ENCODE data around the gene CACNB4.
"Not testable (repeated sequence)": the region's sequence is repeated elsewhere in the genome, so short reads cannot be mapped to it uniquely, and the experiment has no call there.

CACNB4 gene

DNA sequence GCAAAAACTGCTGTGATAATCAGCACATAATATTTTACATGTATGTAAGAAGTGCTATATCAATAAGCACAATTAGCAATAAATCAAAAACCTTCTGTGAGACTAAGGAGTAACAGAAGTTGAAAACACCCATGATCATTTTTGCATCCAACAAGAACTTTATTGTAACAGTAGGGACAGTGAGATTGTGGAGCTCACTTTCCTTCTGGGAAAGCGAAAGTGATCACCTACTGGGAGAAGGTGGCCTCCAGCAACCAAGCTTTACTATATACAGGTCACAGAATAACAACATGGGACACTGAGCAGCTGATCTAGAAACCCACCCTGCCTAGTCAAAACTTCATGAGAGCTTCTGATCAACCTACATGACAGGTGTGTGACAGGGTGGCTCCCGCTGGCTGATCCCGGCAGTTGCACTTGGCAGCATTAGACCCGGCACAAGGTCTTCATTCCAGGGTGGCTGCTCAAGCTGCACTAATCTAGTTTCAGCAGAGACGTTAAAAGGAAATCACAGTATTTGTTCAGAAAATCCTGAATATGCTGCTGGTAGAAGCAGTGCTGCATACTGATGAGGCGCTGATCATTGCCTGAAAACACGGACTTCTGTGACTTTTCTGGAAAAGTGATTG, 207.2 kb downstream of the CACNB4 start:
- Mint-ChIP-seq H3K27ac (no peak overlapping the region), H3K36me3 (peaks cover 6% of the 10 kb centered on the region), H3K27me3 (peaks cover 4% of the 10 kb centered on the region), H3K4me3 (no peak overlapping the region), H3K4me1 (ENCODE audit: low read depth) (no peaks in the 10 kb centered on the region), H3K9me3 (ENCODE audit: low read depth) (peaks cover 5% of the 10 kb centered on the region)

DNA sequence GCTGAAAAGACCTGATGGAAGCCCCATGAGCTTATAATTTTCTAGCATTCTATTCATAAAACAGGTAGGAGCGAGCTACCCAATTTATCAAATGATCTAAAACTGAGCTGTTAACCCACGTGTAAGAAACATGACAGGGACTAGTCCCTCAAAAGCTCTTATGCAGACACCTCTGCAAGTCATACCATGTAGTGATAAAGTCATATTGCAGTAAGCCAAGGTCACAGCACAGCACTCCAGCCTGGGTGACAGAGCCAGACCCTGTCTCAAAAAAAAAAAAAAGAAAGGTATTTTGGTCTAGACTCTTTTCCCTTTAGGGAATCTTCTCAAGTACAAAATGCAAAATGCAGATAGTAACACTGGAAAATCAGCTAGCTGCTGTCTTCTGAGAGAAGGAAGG, 211.7 kb downstream of the CACNB4 start:
- H3K27ac Mint-ChIP-seq = no peak overlapping the region
- no peaks in the 10 kb centered on the region for H3K4me1 Mint-ChIP-seq (ENCODE audit: low read depth)
- no peak overlapping the region for H3K4me3 Mint-ChIP-seq
- H3K36me3 Mint-ChIP-seq = peaks cover 3% of the 10 kb centered on the region
- no peaks in the 10 kb centered on the region for H3K9me3 Mint-ChIP-seq (ENCODE audit: low read depth)
- peaks cover 4% of the 10 kb centered on the region for H3K27me3 Mint-ChIP-seq

DNA sequence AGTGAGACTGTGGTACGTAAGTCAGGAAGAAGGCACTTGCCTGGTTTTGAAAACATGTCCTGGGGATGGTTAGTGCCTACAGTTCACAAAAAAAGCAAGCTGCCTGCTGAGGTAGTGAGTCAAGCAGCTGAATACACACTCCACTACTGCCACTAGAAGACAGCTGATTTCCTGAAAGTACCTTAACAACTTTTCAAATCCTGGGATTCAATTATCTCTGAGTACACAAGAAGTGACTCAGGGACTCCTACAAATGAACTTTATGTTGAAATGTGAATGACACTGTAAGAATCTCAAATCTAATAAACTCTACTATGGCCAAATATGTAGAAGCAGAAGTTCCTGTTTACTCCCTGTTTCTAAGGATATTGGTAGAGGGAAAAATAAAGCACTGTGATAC, 212.6 kb downstream of the CACNB4 start:
- no peak overlapping the region for H3K4me3 Mint-ChIP-seq
- H3K27ac Mint-ChIP-seq = no peak overlapping the region
- peaks cover 3% of the 10 kb centered on the region for H3K36me3 Mint-ChIP-seq
- peaks cover 4% of the 10 kb centered on the region for H3K27me3 Mint-ChIP-seq
- no peaks in the 10 kb centered on the region for H3K9me3 Mint-ChIP-seq (ENCODE audit: low read depth)
- no peaks in the 10 kb centered on the region for H3K4me1 Mint-ChIP-seq (ENCODE audit: low read depth)

DNA sequence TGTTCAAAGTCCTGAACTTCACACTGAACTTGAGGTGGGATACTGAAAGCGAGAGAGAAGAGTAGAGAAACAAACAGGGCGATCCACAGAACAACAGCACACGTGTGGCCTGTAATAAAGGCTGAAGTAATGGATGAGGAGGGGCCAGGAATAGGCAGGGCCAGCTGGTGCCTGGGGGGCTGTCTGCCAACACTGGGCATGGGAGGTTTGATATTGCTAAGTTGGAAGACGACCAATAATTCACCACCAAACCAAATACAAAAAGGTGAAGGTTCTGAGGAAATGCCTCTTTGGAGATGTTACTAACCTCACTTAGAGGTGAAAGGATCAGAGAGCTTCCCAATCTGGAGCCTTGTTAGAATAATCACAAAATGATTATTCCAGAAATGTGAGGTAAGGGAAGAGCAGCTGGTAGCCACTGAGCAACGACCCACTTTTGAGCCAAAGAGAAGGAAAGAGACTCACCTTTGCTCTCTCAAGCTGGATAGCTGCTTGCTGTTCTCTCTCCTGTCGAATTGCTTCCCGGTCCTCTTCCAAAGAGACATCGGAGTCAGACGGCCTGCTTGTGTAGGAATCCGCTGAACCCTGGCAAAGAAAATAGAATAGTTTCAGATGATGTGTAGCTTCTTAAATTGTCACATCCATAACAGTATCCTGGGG, 215.9 kb downstream of the CACNB4 start:
- Mint-ChIP-seq H3K27me3 (no peaks in the 10 kb centered on the region), H3K4me1 (ENCODE audit: low read depth) (no peaks in the 10 kb centered on the region), H3K4me3 (no peak overlapping the region)

DNA sequence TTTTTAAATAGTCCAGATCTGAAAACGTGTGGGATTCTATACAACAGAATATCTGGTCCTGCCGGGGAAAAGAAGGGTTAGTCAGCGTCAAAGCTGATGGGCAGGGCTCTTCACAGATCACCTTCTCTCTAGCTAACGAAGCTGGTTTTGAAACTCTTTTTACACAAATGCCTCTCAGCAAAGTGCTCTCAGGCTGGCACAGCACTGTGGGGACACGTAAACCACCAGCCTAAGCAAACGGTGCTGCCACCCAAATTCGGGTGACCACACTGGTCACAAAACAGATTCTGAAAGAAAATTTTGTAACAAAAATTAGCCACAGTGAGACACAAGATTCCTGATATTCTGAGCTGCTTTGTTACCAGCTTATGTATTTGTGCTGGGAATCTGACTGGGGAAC, 217.5 kb downstream of the CACNB4 start:
- Mint-ChIP-seq H3K36me3 (peaks cover 2% of the 10 kb centered on the region), H3K4me3 (no peak overlapping the region), H3K27me3 (no peaks in the 10 kb centered on the region), H3K4me1 (ENCODE audit: low read depth) (no peaks in the 10 kb centered on the region), H3K9me3 (ENCODE audit: low read depth) (no peaks in the 10 kb centered on the region), H3K27ac (no peak overlapping the region)

More for the DNA sequence above, 215.9 kb downstream of the CACNB4 start:
- no peaks in the 10 kb centered on the region for H3K9me3 Mint-ChIP-seq (ENCODE audit: low read depth)
- no peak overlapping the region for H3K27ac Mint-ChIP-seq
- H3K36me3 Mint-ChIP-seq = peaks cover 2% of the 10 kb centered on the region

DNA sequence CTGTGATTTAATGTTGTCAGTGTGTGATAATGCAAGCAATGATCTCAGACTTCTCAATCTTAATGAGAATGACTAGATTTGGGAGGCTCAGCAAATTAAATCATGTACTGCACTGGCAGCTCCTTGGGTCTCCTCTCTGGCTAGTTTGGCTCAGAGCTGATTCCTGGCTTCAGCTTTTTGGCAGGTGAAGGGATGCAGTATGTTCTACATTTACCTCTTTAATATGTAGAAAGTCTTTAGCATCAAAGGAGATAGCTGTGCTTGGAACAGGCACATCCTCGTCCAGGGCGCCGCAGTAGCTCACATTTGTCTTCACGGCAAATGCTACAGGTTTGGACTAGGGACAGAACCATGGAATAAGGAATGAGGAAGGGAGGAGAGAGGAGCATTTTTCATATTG, 218.3 kb downstream of the CACNB4 start:
- Mint-ChIP-seq H3K4me3 (no peak overlapping the region), H3K27ac (no peak overlapping the region), H3K4me1 (ENCODE audit: low read depth) (no peaks in the 10 kb centered on the region), H3K9me3 (ENCODE audit: low read depth) (no peaks in the 10 kb centered on the region), H3K27me3 (no peaks in the 10 kb centered on the region), H3K36me3 (peaks cover 2% of the 10 kb centered on the region)

DNA sequence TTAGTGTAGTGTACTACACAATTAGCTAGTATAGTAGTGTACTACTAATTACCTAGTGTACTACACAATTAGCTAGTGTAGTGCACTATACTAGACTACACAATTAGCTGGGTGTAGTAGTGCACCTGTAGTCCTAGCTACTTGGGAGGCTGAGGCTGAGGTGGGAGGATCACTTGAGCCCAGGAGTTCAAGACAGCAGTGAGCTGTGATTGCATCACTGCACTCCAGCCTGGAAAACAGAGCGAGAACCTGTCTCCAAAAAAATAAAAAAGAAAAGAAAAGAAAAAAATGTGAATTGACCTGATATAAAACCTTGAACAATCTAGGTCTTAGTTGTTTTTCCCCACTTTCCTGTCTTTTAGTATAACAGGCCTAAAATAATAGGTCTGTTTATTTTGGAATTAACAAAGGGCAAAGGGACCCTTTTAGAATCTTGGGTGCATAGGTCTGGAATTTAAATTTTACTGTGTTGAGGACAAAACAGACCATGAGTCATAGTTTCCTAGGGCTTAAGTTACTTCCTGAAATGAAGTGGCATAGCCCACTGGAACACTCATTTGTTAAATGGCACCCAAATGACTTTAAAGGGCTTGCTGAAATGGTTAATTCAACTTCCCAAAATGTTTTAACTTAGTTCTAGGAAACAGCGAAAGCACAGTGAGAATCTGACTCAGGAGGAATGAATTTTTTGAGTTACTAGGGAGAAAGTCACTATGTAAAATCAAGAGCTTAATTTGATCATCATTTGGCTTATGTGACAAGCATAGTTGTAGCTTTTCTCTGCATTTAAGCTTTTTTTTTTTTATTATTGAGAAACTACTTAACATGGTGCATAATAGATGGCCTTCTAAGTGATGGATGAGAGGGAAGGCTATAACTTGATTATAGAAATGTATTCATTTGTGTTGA, 219.9 kb downstream of the CACNB4 start:
- Mint-ChIP-seq H3K36me3 (peaks cover 2% of the 10 kb centered on the region), H3K4me3 (no peak overlapping the region), H3K27me3 (no peaks in the 10 kb centered on the region), H3K4me1 (ENCODE audit: low read depth) (no peaks in the 10 kb centered on the region), H3K27ac (no peak overlapping the region), H3K9me3 (ENCODE audit: low read depth) (no peaks in the 10 kb centered on the region)

DNA sequence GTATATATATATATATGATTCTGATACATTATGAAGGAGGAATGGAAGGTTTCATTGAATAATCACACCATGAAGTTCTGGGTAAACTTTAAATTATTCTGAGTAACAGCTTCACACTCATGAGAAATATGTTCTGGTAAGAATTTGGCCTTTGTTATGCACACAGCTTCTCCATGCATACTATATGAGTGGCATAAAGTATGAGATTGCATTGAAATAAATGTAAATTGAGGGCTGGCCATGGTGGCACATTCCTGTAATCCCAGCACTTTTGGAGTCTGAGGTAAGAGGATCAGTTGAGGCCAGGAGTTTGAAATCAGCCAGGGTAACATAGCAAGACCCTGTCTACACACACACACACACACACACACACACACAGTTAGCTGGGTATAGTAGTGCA, 220.6 kb downstream of the CACNB4 start:
- Mint-ChIP-seq H3K4me1 (ENCODE audit: low read depth) (no peaks in the 10 kb centered on the region), H3K27ac (no peak overlapping the region), H3K4me3 (no peak overlapping the region), H3K27me3 (no peaks in the 10 kb centered on the region), H3K36me3 (peaks cover 2% of the 10 kb centered on the region), H3K9me3 (ENCODE audit: low read depth) (no peaks in the 10 kb centered on the region)

DNA sequence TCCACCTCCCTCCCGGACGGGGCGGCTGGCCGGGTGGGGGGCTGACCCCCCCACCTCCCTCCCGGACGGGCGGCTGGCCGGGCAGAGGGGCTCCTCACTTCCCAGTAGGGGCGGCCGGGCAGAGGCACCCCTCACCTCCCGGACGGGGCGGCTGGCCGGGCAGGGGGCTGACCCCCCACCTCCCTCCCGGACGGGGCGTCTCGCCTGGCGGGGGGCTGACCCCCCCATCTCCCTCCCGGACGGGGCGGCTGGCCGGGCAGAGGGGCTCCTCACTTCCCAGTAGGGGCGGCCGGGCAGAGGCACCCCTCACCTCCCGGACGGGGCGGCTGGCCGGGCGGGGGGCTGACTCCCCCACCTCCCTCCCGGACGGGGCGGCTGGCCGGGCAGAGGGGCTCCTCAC, 223.2 kb downstream of the CACNB4 start:
- H3K27me3 Mint-ChIP-seq; H3K27ac Mint-ChIP-seq; H3K36me3 Mint-ChIP-seq; H3K4me1 Mint-ChIP-seq (ENCODE audit: low read depth); H3K9me3 Mint-ChIP-seq (ENCODE audit: low read depth); H3K4me3 Mint-ChIP-seq: not testable (repeated sequence)

DNA sequence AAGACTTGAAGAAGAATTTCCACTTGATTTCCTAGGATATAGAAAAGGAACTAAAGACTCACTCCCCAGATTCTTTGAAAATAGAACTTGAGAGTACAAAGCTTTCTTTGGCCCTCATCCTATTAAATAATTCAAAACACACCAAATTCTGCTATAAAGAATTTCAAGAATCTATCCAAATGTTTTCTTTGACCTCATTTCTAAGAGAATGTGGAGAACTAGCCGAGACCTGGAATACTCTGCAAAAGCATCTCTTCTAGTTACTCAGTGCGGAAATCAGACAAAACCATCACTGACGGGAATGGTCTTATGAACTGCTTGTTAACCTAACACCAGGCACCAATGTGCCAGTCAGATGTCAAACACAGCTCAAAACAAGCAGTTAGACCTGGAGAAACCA, 226.4 kb downstream of the CACNB4 start:
- Mint-ChIP-seq H3K27ac (no peak overlapping the region), H3K4me3 (no peak overlapping the region), H3K4me1 (ENCODE audit: low read depth) (no peaks in the 10 kb centered on the region), H3K36me3 (peaks cover 2% of the 10 kb centered on the region), H3K9me3 (ENCODE audit: low read depth) (no peaks in the 10 kb centered on the region), H3K27me3 (peaks cover 2% of the 10 kb centered on the region)

DNA sequence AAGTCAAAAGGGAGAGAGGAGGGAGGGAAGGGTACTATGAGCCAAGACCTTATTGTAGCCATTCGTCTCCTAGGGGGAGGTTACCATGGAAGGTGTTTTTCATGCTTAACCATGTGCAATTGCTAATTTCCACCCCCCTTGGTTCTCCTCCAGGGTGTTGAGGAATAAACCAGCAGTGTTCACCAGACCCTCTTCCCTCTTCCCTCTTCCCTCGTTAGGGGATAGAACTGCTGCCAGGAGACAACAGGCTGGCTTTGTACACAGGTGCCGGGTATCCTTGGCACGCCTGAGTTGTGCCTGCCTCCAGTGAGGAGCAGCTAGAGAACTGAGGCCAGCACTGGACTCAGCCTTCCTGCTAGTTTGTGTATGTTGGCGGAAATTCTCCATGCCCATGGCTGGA, 229.6 kb downstream of the CACNB4 start:
- H3K4me1 Mint-ChIP-seq (ENCODE audit: low read depth) = no peaks in the 10 kb centered on the region
- H3K27ac Mint-ChIP-seq = no peak overlapping the region
- peaks cover 2% of the 10 kb centered on the region for H3K36me3 Mint-ChIP-seq
- H3K9me3 Mint-ChIP-seq (ENCODE audit: low read depth) = no peaks in the 10 kb centered on the region
- no peak overlapping the region for H3K4me3 Mint-ChIP-seq
- peaks cover 2% of the 10 kb centered on the region for H3K27me3 Mint-ChIP-seq

DNA sequence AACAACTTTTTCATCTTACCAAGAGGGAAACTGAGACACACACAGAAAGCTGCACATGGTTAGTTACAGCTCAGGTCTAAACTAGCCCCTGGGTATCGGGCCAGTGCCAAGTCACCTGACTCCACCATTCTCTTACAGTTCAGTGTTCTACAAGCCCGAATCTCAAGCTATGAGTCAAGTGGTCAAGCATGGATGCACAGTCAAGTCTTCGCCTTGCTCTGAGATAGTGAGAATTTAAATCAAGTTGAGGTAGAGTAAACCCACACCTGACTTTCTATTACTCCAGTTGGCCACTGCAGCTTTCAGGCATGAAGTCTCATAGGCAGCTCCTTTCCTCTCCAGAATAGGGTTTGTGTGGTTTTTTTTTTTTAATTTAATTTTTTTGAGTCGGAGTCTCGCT, 236.1 kb downstream of the CACNB4 start:
- H3K4me3 Mint-ChIP-seq = no peak overlapping the region
- no peaks in the 10 kb centered on the region for H3K27me3 Mint-ChIP-seq
- no peaks in the 10 kb centered on the region for H3K4me1 Mint-ChIP-seq (ENCODE audit: low read depth)
- H3K27ac Mint-ChIP-seq = no peak overlapping the region
- H3K9me3 Mint-ChIP-seq (ENCODE audit: low read depth) = no peaks in the 10 kb centered on the region
- peaks cover 2% of the 10 kb centered on the region for H3K36me3 Mint-ChIP-seq

DNA sequence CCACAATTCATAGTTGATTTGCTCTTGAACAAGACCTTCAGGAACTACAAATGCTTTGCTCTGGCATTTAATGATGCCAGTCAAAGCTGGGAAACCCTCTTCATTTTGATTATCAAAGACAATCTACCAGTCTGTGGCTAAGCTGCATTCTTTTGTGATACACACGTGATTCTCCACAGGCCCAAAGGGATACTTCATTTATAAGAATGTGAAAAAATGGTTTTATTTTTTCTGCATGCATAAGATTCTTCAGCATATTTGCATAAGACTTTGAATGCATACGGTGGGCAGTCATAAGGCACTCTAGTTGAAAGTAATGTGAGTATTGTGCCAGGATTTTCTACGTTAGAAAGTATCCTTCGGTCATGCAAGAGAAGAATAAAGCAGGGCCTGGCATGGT, 237.7 kb downstream of the CACNB4 start:
- Mint-ChIP-seq H3K4me1 (ENCODE audit: low read depth) (no peaks in the 10 kb centered on the region), H3K36me3 (peaks cover 2% of the 10 kb centered on the region), H3K4me3 (no peak overlapping the region), H3K27ac (no peak overlapping the region), H3K9me3 (ENCODE audit: low read depth) (no peaks in the 10 kb centered on the region), H3K27me3 (no peaks in the 10 kb centered on the region)

DNA sequence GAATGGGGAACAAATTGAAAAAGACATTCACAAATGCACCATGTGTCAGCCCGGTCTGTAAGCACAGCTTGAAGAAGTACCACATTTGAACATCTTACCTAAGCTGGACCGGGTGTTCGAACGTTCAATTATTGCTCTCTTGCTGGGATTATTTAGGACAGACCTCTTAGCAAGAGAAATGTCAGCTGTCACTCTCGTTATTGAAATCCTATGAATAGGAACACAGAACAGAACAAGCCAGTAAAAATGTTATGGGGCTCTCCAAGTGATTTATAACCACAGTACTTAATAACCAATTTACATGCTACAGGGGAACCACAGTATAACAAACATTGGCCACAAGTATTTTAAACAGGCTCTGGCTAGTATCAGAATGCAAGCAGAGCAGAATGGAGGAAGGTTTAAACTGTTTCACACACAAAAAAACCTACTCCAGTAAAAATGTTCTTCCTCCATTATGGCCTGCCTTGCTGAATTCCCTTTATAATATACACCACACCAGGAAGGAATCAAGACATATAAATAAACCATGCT, 238.2 kb downstream of the CACNB4 start:
- Mint-ChIP-seq H3K27ac (no peak overlapping the region), H3K4me3 (no peak overlapping the region), H3K36me3 (peaks cover 2% of the 10 kb centered on the region), H3K9me3 (ENCODE audit: low read depth) (no peaks in the 10 kb centered on the region), H3K27me3 (no peaks in the 10 kb centered on the region), H3K4me1 (ENCODE audit: low read depth) (no peaks in the 10 kb centered on the region)

DNA sequence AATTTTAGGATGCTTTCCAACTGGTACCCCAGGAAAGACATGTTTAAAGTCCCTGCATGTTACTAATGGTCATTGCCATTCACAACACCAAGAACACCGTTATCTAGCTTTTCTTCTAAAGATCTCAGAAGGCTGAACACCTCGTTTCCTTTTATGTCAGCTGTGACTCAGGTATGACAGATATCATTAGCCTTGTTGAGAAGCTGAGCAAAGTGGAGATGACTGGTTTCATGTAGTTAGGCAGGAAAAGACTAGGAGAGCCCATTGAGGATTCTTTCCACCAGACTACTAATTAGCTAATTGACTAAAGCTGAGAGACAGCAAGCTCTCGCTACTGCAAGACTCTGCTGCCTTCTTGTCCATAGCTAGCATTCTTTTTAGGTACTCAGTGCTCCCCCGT, 238.6 kb downstream of the CACNB4 start:
- H3K27ac Mint-ChIP-seq = no peak overlapping the region
- peaks cover 2% of the 10 kb centered on the region for H3K36me3 Mint-ChIP-seq
- no peaks in the 10 kb centered on the region for H3K27me3 Mint-ChIP-seq
- no peak overlapping the region for H3K4me3 Mint-ChIP-seq
- H3K4me1 Mint-ChIP-seq (ENCODE audit: low read depth) = no peaks in the 10 kb centered on the region
- no peaks in the 10 kb centered on the region for H3K9me3 Mint-ChIP-seq (ENCODE audit: low read depth)
